ENCODE data around the gene PHF2. TPM values are rescaled to one million over a fixed set of nuclear protein-coding genes. Genes with fewer than 3 reads are reported as not detected.

Gene PHF2
- total RNA-seq, 1 donor from 2014 or later = 14.2 TPM

DNA sequence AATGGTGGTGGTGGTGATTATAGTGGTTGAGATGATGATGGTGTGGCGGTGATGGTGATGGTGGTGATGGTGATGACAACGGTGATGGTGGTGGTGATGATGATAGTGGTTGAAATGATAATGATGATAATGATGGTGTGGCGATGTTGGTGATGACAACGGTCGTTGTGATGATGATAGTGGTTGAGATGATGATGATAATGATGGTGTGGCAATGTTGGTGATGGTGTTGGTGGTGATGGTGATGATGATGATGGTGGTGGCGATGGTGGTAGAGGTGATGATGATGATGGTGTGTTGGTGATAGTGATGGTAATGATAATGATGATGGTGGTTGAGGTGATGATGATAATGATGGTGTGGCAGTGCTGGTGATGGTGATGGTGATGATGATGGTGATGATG, 48.0 kb downstream of the PHF2 start:
- no peak for DNase-seq (ENCODE audit: low read depth, low spot score)

DNA sequence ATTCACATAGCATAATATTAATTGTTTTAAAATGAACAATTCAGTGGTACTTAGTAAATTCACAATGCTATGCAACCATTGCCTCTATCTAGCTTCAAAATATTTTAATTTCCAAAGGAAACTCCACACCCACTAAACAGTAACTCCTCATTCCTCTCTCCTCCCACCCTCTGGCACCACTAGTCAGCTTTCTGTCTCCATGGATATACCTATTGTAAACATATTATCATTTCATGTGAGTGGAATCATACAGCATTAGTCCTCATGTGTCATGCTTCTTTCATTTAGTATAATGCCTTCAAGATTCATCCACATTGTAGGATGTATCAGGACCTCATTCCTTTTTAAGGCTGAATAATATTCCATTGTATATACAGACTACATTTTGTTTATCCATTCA, 48.6 kb downstream of the PHF2 start:
- no peak for DNase-seq (ENCODE audit: low read depth, low spot score)

DNA sequence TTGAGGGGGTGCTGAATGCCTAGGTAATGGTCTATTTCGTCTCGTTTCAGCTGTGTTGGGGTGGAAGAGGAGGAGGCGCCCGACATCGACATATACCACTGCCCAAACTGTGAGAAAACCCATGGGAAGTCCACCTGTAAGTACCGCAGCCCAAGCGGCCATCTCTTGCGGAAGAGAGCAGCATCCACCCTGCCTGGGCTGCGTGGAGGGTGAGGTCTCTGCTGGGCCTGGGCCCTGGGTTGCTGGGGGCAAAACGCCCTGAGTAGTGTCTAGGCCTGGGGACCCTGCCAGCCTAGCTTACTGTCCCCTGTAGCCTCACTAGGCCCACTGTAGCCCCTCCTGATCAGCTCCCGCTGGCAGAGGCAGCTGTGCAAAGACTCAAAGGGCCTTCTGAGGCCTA, 53.5 kb downstream of the PHF2 start:
- no peak for DNase-seq (ENCODE audit: low read depth, low spot score)

DNA sequence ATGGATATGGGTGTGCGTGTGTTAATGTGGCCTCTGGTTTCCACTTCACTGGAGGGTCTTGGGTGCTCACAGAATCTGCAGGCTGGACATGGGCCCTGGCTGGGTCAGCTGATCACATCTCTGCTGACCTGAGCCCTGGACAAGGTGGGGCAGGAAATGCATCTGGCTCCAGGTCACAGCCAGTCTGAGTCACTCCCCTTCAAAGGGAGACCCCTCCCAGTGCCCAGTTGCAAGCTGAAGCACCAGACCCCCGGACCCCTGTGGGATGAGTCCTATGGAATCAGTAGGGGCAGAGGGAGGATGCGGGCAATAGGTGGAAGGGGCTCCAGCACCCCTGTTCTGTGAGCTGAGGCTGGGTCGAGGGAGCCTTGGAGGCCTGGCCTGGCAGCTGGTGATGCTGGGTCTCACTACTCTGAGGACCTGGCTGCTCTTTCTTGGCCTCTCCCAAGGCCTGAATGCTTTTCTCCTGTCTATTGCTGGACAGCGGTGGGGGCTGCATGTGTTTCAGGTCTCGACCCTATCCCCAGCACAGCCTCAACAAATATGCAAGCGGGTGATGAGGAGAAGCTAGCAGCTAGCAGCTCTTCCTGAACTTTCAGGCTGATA, 54.5 kb downstream of the PHF2 start:
- no peak for DNase-seq (ENCODE audit: low read depth, low spot score)

DNA sequence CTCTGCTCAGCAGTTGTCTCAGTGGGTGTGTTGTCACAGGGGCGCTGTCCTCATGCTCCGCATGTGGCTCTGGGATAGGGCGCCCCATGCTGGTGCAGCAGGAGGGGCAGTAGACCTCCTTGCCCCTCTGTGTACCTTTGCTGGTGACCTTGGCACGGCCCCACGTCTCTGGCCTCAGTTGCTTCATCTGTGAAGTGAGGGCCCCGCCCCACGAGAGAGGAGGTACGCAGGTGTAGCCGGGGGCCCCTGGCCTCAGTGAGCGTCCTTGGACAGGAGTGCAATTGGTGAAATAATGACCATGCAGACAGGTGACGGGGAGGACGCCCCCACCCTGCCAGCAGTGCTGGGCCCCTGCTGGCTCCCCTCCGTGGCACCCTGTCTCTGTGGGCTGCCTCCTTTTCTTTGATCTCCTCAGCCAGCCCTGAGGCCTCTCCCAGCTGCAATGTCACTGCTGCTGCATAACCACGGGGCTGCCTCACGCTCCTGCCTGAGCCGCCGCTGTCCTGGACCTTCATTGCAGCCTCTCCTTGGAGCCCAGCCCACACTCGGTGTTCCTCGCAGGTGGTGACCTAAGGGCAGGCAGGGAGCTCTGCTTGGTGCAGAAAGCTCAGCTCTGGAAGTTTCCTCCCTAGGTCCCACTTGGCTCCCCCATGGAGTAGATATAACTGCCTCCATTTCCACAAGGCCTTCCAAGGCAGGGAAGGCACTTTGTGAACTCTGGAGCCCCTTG, 57.3 kb downstream of the PHF2 start:
- no peak for DNase-seq (ENCODE audit: low read depth, low spot score)

DNA sequence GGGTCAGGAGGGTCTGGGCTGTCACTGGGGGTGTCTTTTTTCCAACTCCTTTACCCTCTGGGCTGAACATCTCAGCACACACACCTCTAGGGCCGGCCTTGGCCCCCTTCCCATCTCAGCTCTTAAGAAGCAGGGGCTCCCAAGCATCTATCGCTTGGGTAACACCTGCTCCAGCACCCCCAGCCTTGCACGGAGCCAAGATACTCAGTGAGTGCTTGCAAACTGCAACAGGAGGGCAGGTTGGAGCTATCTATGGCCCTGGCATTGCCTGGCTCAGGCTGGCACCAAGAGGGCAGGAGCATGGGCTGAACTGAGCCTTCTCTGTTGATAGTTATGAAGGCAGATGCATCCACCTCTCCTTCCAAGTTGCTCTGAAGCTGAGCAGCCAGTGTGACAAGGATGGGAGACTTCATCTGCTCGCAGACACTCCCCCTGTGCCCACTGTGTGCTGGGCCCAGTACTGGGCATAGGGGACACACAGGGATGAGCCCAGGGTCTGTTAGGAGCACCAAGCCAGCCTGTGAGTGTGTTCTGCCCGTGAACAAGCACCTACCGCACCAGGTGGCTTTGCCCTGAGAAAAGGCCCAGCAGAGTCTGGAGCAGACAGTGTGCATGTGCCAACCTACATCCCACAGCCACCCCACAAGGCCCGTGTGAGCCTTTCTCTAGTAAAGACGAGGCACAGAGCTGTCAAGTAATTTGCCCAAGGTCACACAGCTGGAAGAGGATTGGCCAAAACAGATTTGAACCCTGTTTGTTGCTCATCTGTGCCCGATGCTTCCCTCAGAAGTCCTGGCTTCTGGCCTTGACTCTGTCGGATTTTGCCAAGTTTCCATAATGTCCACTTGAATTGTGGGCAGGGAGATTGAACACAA, 58.2 kb downstream of the PHF2 start:
- no peak for DNase-seq (ENCODE audit: low read depth, low spot score)

DNA sequence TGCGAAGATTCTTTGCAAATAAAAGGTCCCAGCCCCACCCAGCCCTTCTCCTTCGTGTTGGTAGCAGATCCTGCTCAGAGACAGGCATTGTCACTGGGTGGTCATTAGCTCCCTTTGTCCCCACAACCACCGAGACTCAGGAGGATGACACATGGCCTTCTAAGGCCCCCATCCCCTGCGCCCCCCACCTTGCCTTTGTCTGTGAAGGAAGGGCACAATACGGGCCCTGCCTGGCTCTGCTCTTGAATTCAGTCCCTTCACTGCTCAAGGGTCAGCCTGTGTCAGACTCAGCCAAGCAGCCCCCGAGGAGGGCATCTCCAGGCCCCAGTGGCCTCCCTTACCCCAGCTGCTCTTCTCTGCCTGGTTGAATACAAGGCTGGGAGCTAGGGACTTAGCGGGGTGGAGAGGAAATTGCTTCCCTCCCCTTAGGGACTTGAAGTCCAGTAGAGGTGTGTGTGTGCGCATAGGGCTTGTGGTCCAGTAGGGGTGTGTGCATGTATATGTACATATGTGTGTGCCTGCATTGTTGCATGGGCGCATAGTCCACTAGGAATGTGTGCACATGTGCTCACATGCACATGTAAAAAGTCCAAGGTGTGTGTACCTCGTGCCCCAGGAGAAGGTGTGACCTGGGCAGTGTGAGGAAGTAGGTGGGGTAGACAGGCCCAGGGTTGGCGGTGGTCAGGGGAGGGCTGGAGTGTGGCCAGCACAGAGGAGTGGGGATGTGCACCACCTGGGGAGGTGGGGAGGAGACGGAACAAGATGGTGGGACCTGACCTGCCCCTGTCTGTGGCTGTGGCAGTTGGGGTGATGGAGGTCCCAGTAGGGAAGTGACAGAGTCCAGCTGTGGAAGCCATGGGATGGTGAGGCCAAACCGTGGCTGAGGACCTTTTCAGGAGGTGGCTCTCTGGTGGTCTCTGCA, 59.1 kb downstream of the PHF2 start:
- DNase-seq (ENCODE audit: low read depth, low spot score) = no peak

DNA sequence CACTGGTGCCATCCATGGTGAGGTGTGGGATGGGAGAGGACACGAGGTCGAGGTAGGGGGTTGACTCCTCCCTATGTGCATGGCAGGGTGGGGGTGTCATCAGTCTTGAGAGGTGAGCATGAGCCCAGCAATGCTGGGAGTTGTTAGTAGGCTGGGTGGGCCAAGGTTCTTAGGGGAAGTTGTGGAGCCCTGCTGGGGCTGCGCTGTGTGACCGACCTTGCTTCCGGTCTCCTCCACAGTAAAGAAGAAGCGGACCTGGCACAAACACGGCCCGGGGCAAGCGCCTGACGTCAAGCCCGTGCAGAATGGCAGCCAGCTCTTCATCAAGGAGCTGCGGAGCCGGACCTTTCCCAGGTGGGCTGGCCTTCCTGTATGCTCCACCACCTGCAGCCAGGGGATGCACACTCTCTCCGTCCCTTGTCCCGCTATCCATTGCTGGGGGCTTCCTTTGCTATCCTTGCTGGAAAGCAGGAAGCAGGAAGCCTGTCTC, 59.8 kb downstream of the PHF2 start:
- no peak for DNase-seq (ENCODE audit: low read depth, low spot score)

DNA sequence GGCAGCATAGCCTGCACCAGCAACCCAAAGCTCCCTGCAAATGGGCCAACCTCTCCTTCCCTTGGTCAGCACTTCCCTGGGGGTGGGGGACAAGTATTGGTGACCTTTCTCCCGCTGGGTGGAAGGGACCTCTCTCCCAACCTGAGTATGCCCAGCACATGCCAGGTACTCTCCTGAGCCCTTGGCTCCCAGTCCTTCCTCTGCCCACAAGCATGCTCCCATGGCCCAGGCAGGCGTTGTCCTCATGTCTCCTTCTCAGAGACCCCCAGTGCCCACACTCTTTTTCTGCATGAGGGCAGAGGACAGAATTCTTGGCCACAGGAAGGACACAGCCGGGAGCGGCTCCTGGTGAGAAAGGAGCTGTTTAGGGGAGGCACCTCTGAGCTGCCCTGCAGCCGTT, 60.3 kb downstream of the PHF2 start:
- DNase-seq (ENCODE audit: low read depth, low spot score) = no peak

DNA sequence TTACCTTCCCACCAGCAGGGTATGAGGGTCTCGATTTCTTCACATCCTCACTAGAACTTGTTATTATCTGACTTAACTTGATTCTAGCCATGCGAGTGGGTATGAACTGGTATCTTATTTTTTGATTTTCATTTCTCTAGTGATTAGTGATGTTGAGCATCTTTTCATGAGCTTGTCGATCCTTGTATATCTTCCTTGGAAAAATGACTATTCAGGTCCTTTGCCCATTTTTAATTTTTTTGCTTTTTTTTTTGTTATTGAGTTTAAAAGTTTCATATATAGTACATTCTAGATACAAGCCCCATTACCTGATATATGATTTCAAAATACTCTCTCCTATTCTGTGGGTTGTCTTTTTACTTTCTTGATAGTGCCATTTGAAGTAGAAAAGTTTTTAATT, 61.5 kb downstream of the PHF2 start:
- no peak for DNase-seq (ENCODE audit: low read depth, low spot score)

DNA sequence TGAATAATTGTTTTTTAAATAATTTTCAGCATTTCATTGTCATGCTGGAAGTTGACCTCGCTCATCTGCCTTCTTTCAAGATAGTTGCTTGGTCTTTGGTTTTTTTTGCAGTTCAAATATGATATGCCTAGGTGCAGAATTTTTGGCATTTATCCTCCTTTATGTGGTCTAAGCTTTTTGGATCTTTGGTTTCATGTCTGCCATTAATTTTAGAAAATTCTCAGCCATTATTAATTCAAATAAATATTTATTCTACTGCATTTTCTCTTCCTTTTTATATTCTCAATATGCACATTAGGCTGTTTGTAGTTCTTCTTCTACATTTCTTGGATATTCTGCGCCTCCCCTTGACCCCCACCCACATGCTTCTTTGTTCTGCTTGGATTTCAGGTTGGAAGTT, 63.6 kb downstream of the PHF2 start:
- DNase-seq (ENCODE audit: low read depth, low spot score) = no peak

DNA sequence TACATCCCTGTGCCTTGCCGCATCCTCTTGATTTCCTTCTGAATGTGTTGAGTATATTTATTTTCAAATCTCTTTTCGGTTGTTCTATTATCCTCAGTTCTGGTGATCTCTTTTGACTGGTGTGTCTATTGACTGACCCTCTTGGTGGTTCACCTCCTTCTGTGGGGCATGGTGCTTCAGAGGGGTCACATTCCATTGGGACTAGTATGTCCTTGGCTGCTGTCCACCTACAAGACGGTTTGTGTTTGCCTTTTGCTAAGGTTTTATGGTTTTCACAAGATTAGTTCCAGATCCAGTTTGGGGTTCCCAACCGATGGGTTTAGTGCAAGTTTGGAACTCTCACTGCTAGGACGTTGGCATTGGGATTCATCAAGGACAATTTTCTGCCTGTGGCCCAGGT, 66.6 kb downstream of the PHF2 start:
- DNase-seq (ENCODE audit: low read depth, low spot score) = no peak

DNA sequence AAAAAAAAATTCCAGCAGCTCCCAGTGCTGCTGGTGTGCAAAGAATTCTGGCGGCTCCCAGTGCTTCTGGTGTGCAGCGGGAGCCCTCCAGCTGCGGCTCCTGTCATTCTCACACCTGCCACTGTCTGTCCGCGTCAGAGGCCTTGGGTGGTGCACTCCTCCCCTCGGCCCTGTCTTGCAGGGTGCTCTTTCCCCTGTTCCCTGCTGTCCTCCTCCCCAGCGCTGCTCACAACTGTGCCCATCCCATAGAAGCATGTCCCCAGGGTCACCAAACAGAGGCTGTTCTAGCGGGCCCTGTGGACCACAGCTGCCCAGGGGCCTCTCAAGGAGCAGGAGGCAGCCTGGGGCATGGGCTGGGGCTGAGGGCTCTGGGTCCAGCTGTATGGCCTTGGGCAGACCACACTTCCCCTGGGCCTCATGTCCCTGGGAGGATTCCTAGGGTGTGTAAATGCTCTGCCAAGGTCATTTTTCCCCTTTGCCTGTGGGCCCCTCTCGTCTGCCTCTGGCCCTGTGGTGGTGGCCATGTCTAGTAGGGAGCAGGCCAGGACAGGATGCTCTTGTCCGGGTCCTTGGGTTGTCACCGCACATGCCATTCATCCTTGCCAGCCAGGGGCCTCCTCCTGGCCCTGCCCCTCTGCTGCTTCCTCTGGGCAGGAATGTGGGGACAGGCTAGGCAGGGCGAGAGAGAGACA, 68.2 kb downstream of the PHF2 start:
- DNase-seq (ENCODE audit: low read depth, low spot score) = no peak

DNA sequence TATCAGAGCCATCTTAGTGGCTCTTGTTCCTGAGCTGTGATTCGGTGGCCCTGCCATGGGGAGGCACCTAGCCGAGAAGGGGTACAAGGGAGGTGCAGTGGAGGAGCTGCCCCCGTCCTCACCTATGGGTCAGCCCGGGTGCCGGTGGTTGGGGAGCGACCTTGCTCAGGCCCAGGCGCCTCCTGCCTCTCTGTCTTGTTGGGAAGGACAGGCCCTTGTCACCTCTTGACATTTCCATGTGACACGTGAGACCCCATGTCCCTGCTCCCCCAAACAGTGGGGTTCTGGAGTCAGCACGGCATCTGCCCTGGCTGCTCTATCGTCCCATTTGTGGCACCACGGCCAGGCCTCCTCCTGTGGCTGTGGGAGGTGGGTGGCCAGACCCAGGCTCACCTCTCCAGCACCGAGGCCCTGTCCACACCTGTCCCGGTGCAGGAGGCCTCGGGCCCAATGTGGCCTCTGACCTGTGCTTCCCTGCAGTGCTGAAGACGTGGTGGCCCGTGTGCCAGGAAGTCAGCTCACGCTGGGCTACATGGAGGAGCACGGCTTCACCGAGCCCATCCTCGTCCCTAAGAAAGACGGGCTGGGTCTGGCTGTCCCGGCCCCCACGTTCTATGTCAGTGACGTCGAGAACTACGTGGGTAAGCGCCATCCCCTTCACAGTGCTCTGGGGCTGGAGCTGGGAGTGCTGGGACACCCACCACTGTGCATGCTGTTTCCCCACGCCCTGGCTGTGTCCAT, 68.9 kb downstream of the PHF2 start:
- no peak for DNase-seq (ENCODE audit: low read depth, low spot score)

DNA sequence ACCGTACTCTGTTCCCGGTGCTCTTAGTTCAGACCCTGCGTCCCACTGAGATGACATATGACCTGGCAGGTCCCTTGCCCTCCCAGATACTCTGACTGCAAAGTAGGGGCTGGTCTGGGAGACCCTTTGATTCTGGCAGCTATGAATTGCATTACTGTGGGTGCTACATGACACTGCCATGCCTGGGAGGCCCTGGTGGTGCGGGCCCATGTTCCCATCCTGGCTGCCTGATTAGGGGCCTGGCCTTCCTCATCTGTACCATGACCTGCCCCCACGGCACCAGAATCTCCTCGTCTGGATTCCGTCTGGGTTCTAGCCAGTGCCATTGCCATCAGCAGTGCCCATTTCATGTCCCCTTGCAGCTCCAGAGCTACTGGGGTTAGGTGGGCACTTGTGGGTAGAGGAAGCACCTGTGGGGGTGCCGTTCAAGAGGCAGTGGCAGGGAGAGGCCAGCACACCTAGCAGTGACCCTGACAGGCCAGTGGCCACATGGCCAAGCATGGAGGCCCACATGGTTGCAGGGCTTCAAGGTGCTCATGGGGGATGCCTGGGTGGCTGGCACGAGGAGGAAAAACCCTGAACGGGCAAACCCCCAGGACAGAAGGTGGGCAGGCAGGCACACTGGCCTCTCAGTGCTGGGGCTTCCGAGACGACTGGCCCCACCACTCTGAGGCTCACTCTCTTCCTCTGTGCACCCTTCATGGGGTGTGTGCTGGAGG, 69.7 kb downstream of the PHF2 start:
- no peak for DNase-seq (ENCODE audit: low read depth, low spot score)

DNA sequence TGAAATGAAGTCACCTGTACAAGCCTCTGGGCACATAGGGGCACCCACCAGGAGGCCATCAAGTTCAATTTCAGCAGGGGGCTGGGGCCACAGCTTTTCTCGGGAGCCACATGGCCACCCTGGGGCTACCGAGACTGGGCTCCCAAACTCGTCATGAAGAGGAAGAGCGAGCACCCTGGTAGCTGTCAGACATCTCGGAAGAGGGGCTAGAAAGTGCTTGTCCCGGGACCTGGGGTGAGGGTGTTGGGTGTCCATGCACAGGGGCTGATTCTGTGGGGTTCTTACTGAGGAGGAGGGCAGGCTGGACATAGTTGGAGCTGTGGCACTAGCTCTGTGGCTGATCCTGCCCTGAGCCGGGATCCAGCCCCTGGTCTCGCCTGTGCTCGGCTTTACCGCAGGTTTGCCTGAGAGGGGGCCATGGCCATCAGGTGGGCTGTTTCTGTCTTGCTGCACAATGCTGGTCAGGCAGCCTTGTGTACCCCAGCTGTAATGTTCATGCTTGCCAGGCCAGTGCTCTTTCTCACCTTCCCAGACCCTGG, 70.3 kb downstream of the PHF2 start:
- no peak for DNase-seq (ENCODE audit: low read depth, low spot score)

DNA sequence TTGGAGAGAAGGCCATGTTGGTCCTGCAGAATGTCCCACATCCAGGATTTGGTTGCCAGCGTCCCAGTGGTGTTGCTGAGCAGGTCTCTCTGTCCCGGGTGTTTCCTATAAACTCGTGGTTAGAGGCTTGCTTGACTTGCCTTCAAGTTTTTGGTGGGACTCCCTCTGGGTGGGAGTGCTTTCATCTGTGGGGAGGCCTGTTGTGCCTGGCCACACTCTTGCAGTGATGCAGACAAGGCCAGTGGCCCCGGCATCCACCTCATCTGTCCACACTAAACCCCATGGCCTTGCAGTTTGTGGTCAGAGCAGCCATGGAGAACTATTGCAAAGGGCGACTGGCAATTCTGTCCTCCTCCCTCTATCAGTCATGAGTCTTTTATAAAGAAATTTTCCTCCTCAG, 71.8 kb downstream of the PHF2 start:
- DNase-seq (ENCODE audit: low read depth, low spot score) = no peak

DNA sequence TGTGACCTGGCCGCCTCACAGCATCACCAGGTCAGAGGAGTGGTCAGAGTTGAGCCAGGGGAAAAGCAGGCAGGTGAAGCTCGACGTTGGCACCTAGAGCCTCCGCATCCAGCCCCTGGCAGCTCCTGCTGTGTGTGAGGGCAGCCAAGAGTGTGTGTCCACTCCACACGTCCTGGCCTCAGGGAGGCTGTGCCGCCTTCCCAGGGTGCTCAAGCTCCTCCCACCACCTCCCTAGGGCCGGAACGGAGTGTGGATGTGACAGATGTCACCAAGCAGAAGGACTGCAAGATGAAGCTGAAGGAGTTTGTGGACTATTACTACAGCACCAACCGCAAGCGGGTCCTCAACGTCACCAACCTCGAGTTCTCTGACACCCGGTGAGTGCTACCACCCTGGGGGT, 72.5 kb downstream of the PHF2 start:
- DNase-seq (ENCODE audit: low read depth, low spot score) = no peak

All from pulmonary artery endothelial cell (primary cell).